NCI-H1694 treated with DMSO at 0.1 percent for 48 hours (cell line): Measurements from ENCODE around the gene SLC5A6.
"Not testable (repeated sequence)": the region's sequence is repeated elsewhere in the genome, so short reads cannot be mapped to it uniquely, and the experiment has no call there.

Experiments
- DNase-seq: peaks from one replicate; lab custom pipeline; 2025; lab: John Stamatoyannopoulos, UW

The SLC5A6 gene

GRCh38 chr2:27204566-27204965, 7.5 kb downstream of the SLC5A6 start:
- no peak for DNase-seq

GRCh38 chr2:27203741-27204140, 8.3 kb downstream of the SLC5A6 start:
- DNase-seq = no peak

- no peak for DNase-seq
Measured at GRCh38 chr2:27202854-27203253, 9.2 kb downstream of the SLC5A6 start.

GRCh38 chr2:27201675-27202074, 10.4 kb downstream of the SLC5A6 start:
- DNase-seq = no peak

GRCh38 chr2:27199241-27199640, 12.8 kb downstream of the SLC5A6 start:
- no peak for DNase-seq

DNA sequence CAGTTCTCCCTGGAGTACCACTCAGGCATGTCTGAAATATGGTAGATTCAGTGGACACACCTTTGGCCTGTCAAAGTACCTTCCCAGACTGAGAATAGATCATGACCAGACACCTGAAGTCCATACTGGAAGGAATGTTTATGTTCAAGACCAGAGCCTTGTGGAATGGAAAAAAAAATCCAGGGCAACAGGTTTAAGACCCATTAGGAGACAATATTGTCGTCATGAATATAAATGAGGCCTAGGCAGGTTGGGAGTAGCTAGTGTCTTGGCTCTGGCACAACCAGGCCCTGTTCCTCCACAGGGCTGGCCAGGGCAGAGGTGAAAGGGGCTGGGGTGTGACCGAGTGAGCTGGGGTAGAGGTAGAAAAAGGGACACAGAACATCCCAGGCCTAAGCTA, 13.4 kb downstream of the SLC5A6 start:
- DNase-seq = no peak

- DNase-seq = not testable (repeated sequence)
Measured at GRCh38 chr2:27198068-27198467, 14.0 kb downstream of the SLC5A6 start.

- not testable (repeated sequence) for DNase-seq
Measured at GRCh38 chr2:27195799-27196198, 16.3 kb downstream of the SLC5A6 start.

GRCh38 chr2:27194538-27195354, 17.3 kb downstream of the SLC5A6 start:
- DNase-seq = no peak

GRCh38 chr2:27191070-27191829, 20.8 kb downstream of the SLC5A6 start:
- peak; percentile 76 for DNase-seq

DNA sequence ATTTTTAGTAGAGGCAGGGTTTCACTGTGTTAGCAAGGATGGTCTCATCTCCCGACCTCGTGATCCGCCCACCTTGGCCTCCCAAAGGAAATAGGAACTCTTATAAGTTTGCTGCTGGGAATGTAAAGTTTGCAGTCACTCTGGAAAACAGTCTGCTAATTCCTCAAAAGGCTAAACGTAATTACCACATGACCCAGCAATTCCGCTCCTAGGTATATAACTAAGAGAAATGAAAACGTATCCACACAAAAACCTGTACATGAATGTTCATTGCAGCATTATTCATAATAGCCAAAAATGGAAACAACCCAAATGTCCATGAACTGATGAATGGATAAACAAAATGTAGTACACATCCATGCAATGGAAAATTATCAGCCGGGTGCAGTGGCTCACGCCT, 22.1 kb downstream of the SLC5A6 start:
- DNase-seq = no peak

- DNase-seq = no peak
Measured at GRCh38 chr2:27186613-27187345, 25.3 kb downstream of the SLC5A6 start.

- peak; percentile 22 for DNase-seq
Measured at GRCh38 chr2:27185331-27186026, 26.6 kb downstream of the SLC5A6 start.

DNA sequence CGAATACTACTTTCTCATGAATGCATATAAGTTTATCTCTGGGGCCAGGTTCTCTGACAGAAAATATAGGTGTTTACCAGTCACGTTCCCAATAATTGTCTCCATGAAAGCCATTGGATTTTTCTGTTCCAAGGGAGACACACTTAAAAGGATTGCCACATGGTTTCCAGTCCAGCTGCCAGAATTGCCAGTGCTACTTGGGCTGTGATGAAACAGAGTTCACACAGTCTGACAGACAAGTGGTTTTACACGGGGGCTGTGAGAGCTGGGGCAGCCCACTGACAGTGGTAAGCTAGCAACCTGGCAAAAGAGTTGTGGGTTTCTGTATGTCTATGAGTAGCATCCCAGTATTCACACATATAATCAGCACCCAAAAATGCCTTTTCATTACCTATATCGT, 28.0 kb downstream of the SLC5A6 start:
- DNase-seq = no peak

GRCh38 chr2:27182346-27182745, 29.7 kb downstream of the SLC5A6 start:
- DNase-seq = no peak

DNA sequence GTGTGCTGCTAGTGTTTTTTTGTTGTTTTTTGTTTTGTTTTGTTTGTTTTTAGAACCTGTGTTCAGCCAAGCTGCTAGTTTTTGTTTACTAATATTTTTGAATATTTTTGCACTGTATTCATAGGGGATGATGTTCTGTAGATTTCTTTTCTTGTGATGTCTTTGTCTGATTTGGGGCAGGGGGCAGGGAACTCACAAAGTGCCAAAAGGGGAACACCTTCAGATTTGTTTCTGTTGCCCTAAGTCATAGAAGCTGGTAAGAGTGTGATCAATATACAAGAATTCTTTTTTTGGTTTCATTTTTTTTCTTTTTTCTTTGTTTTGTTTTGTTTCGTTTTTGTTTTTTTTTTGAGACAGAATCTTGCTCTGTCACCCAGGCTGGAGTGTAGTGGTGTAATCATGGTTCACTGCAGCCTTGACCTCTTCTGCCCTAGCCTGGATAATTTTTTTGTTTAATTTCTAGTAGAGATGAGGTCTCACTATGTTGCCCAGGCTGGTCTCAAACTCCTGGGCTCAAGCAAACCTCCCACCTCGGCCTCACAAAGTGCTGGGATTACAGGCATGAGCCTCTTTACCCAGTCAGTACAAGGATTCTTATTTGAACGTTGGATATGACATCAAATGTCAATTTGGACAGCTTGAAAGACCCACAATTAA, 32.6 kb downstream of the SLC5A6 start:
- DNase-seq = no peak

GRCh38 chr2:27178469-27178868, 33.6 kb downstream of the SLC5A6 start:
- no peak for DNase-seq

- DNase-seq = no peak
Measured at GRCh38 chr2:27177441-27178351, 34.4 kb downstream of the SLC5A6 start.

DNA sequence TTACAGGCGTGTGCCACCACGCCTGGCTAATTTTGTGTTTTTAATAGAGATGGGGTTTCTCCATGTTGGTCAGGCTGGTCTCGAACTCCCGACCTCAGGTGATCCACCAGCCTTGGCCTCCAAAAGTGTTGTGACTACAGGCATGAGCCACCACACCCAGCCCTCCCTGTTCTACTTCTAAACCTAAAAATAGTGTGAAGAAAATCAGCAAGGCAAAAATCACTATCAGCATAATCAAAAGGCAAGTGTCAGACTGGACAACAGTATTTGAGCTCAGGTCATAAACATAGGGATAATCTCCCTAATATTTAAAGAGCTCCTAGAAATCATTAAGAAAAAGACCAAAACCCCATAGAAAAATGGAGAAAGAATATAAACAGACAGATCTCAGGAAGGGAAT, 36.3 kb downstream of the SLC5A6 start:
- DNase-seq = not testable (repeated sequence)

DNA sequence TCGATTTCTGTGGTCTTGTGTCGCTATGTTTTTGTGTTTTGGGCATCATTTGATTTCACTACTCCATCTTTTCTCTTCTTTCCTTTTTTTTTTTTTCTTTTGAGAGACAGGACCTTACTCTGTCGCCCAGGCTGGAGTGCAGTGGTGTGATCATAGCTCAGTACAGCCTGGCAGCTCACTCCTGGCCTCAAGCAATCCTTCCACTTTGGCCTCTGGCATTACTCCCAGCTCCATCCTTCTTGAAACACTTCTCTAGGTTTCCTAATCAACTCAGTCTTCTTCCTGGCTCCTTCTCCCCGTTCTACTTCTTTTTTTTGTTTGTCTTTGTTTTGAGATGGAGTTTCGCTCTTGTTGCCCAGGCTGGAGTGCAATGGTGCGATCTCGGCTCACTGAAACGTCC, 36.7 kb downstream of the SLC5A6 start:
- no peak for DNase-seq
